ENCODE data around the gene LSM5.

The LSM5 gene

GRCh38 chr7:32459788-32460187 lies 30.4 kb downstream of the LSM5 start:
- DNase-seq = no peak

- DNase-seq = no peak
Measured at GRCh38 chr7:32458025-32458424, 32.2 kb downstream of the LSM5 start.

GRCh38 chr7:32453341-32454011 lies 36.7 kb downstream of the LSM5 start:
- no peak for DNase-seq

GRCh38 chr7:32447218-32447617 lies 43.0 kb downstream of the LSM5 start:
- no peak for DNase-seq

- no peak for DNase-seq
Measured at GRCh38 chr7:32436146-32436928, 53.8 kb downstream of the LSM5 start.
